ENCODE measurements around the gene RSF1.
"Not testable (repeated sequence)": the region's sequence is repeated elsewhere in the genome, so short reads cannot be mapped to it uniquely, and the experiment has no call there.

GRCh38 chr11:77857906-77858457, 37.5 kb upstream of the RSF1 start:
- TF ChIP-seq, protein P1, sequence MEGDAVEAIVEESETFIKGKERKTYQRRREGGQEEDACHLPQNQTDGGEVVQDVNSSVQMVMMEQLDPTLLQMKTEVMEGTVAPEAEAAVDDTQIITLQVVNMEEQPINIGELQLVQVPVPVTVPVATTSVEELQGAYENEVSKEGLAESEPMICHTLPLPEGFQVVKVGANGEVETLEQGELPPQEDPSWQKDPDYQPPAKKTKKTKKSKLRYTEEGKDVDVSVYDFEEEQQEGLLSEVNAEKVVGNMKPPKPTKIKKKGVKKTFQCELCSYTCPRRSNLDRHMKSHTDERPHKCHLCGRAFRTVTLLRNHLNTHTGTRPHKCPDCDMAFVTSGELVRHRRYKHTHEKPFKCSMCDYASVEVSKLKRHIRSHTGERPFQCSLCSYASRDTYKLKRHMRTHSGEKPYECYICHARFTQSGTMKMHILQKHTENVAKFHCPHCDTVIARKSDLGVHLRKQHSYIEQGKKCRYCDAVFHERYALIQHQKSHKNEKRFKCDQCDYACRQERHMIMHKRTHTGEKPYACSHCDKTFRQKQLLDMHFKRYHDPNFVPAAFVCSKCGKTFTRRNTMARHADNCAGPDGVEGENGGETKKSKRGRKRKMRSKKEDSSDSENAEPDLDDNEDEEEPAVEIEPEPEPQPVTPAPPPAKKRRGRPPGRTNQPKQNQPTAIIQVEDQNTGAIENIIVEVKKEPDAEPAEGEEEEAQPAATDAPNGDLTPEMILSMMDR (IDR thresholded peaks at IDR 0.05) = not testable (repeated sequence)
- TF ChIP-seq ZBTB33 (IDR thresholded peaks at IDR 0.05; ENCODE audit: borderline replicate concordance, low read depth); POLR2AphosphoS5 (IDR thresholded peaks at IDR 0.05; ENCODE audit: low read depth, low read length): not testable (repeated sequence)

All from SK-N-SH (cell line).